Prostate gland (tissue), 2 donors: Measurements from ENCODE around the gene GPR173.

Experiments used
- POLR2A ChIP-seq: fragments of 450-650 bp; IDR thresholded peaks from one replicate; pipeline ENCODE4 v1.6.1; 2016; ENCODE audit warnings: antibody characterized with exemption, mild to moderate bottlenecking
- TF ChIP-seq, protein P1 (sequence below), 4 experiments: fragments of 200-600 bp in 2 of 4; fragments of 450-650 bp in 2 of 4; sonication (generic) in 2 of 4; IDR thresholded peaks; 1 replicate in 3 of 4; 2 replicates in 1 of 4; pipeline ENCODE4 v1.5.1; 2016 to 2019; ENCODE audit warnings: antibody characterized with exemption in 4 of 4, mild to moderate bottlenecking in 2 of 4, moderate library complexity in 2 of 4

DNA sequence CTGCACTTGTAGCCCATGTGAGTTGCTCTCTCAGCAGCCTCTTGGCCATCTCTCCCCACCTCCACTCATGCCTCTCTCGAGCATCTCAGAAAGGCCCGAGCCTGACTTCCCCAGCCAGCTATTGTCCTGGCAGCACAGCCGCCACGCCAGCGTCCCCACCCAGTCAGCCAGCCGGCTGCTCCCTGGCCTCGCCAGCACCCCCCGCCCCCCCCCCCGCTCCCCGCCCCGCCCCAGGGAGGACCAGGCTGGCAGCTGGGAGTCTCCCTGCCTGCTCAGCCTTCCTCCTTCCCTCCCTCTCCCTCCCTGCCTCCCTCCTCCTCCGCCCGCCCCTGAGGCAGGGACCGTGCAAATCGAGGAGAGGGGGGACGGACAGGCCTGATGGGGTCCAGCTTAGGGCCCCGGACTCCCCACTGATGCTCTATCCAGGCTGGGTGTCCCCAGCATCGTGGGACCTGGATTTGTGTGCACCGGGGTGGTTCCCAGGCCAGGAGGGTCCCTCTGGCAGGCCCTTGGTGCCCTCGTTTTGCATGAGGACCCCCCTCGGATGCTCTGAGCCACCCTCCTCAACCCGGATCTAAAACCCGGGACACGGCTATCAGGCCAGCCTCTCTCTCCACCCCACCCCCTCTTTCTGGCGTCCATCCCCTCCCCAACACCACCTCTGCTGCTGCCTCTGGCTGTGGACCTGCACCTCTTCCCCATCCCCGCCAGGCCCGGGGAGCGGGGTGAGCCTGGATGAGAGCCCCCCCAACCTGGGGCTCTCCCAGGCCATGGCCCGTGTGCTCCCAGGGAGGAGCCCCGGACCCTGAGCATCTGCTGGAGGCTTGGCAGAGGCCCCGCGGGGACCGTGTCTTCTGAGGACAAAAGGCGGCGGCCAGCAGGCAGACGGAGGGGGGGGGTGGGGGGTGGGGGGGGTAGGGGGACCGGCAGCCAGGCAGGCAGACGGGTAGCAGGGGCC lies at the start of gene GPR173:
- TF ChIP-seq, protein P1, sequence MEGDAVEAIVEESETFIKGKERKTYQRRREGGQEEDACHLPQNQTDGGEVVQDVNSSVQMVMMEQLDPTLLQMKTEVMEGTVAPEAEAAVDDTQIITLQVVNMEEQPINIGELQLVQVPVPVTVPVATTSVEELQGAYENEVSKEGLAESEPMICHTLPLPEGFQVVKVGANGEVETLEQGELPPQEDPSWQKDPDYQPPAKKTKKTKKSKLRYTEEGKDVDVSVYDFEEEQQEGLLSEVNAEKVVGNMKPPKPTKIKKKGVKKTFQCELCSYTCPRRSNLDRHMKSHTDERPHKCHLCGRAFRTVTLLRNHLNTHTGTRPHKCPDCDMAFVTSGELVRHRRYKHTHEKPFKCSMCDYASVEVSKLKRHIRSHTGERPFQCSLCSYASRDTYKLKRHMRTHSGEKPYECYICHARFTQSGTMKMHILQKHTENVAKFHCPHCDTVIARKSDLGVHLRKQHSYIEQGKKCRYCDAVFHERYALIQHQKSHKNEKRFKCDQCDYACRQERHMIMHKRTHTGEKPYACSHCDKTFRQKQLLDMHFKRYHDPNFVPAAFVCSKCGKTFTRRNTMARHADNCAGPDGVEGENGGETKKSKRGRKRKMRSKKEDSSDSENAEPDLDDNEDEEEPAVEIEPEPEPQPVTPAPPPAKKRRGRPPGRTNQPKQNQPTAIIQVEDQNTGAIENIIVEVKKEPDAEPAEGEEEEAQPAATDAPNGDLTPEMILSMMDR (IDR thresholded peaks at IDR 0.05), result no peak
- TF ChIP-seq POLR2A, result no peak
